Ramos (cell line): Measurements from ENCODE around the gene KIF13A.
"Not testable (repeated sequence)": the region's sequence is repeated elsewhere in the genome, so short reads cannot be mapped to it uniquely, and the experiment has no call there.

Source experiments
- in situ Hi-C: fragments of 300-500 bp; cut with MboI; formaldehyde crosslinking; loops from one replicate; pipeline ENCODE4 v1.14.3; 2022; ENCODE audit warnings: low sequenced_read_pairs; ENCODE audit not compliant: unreplicated experiment

The KIF13A gene

GRCh38 chr6:17878734-17879133 is 108.7 kb downstream of the KIF13A start:
- in situ Hi-C loops, result no loop called here

DNA sequence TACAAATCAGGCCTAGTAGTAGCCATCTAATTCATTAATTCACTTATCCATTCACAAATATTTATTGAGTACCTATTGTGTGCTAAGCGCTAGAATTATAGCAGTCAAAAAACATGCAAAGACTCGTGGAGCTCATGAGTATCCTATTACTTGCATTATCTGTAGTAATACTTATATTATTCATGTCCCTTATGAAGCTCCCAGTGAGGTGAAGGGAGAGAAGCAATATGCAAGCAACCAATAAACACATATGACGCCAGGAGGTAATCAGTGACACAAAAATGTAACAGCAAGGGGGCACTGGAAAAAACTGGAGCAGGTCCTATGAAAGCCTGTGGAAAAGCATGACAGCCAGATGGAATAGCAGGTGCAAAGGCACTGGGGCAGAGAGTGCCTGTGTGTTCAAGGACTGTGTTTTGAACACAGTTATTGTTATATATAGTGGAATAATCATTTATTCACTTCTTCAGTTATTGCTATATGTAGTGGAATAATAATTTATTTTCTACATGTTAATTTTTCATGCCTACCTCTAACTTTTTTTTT is 109.5 kb downstream of the KIF13A start:
- in situ Hi-C loops, result no loop called here

DNA sequence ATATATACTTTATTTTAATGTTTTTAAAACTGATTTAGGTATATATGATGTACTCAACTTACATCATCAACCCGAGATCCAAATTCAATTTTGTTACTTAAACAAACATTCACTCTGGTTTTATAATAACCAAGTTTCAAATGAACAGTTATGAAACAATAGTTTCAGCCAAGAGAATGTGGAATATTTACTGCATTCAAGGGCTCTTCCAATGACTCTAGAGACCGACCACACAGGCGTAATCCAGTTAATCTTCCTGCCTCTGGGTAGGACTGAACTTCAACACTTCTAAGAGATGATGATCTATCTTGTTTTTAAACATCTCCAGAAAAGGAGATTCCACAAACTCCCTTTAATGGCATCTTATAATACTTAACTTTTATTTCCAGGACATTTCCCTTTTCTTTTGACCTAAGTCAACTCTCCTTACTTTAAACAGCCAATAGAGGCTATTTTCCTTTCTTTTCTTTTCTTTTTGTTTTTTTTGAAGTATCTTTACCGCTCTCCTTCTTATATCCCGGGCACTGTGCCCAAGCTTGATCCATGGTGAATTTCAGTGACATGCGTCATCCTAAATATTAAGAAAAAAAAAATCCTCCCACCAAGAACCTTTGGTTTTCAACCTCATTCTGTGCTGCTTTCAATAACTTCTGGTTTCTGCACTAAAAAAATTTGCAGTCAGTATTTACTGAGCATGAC is 110.1 kb downstream of the KIF13A start:
- in situ Hi-C loops, result no loop called here

- in situ Hi-C loops, result no loop called here
Observed at GRCh38 chr6:17874753-17875152, 112.7 kb downstream of the KIF13A start.

DNA sequence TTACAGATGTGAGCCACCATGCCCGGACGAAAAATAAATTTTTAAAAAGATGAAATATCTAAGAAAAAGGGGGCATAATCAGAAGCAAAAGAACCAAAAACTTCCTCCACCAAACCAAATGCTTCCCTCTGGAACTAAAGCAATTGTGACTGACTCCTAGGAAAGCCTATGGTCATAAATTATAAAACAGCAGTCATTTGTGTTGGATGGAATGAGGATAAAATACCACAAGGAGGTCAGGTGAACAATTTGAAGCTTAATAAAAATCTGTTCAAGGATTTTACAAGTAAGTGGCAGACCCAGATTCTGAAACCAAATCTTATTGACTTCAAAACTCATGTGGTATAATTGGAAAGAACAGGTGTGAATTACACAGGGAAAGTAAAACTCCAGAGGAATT is 114.5 kb downstream of the KIF13A start:
- in situ Hi-C loops, result no loop called here

DNA sequence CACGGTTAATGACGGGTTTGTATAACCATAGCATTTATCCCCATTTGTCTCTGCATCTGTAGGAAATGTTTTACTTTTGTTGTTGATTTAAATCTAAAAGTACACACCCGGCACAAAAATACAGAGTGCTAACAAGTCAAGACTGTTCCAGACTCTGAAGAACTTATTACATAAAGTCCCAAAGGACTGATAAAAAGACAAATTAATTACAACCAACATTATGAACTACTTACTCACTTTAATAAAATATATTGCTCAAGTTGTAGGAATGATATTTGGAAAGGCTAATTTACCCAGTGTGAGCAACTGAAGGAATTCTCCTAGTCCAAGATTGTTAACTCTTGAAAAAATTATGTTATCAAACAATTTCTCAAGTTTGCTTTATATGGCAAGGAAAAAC is 115.6 kb downstream of the KIF13A start:
- in situ Hi-C loops, result no loop called here

- in situ Hi-C loops, result no loop called here
Observed at GRCh38 chr6:17871189-17871519, 116.3 kb downstream of the KIF13A start.

DNA sequence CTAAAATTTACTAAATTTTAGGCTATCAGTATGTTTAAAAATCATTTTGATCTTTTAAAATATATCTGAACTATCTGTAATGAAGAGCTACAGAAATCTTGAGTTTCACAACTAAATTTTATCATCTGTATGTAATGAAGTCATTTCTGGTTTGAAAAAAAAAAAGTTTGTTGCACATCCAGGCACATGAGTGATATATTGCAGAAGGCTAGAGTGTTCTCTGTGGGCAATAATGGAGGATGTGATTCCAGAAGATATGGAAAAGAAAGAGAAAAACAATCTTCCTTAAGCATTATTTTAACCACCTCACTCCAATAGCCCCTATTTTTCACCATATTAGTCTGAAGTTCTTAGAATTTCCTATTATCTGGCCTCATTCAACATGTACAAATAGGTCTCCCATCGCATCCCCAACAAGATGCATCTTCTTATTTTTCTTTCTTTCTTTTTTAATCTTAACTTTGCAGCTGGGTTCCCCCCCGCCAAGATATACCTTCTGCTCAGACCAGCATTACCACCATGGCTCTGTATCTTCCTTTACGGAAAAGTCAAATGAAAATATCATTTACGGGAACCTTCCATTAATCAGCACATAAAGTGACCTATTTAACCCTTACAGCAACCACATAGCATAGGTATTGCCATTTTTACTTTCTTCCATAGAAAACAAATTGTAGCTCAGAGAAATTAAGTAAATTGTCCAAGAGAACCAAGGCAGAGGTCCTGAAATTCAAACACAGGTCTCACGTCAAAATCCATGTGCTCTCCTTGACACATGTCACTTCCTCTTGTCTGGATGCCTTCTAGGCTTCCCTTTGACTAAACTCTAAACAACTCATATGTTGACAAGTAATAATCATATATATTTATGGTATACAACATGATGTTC is 116.9 kb downstream of the KIF13A start:
- in situ Hi-C loops, result no loop called here

GRCh38 chr6:17869753-17870050 is 117.7 kb downstream of the KIF13A start:
- in situ Hi-C loops, result no loop called here

DNA sequence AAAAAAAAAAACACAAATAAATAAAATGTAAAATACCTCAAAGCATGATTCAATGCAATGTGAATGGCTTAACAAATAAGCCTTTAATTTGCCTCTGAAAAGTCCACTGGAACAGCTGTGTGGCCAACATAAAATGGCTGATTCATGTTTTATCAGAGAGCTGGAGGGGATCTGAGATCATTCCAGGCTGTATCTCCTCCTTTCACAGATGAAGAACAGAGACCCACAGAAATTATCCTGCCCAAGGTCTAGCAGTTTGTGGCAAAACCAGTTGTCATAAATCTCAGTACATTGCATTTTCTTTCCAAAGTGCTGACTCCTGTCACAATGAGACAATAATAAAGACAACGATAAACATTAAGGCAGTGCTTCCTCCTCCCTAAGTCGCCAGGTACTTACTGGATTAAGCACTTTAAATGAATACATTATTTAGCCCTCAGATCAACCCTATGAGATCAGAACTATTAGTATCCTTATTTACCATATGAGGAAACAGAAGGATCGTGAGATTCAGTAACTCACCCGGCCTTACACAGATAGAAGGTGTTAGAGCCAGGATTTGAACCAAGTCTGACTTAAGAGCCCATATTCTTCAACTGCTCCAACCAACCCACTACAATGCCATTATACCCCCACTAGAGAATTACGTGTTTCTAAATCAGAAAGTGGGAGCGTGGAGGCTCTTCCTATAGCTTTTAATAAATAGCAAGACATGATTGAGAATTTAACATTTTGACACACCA is 118.3 kb downstream of the KIF13A start:
- in situ Hi-C loops, result no loop called here

DNA sequence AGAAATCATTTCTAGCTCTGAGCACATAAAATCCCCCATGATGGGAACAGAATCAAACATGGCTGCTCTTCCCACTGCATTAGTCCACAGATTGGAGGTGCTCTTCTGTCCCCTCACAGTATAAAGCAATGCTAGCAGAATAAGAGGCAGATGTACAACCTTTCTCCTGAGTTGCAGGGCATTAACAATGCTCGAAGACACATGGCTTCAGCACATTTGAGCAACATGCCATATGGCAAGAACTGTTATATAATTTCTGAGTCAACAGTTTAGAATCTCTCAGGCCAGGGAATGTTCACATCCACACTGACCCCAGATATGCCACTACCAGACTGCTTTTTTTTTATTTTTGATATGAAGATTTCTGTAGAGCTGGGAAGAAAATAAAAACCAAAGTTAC is 119.6 kb downstream of the KIF13A start:
- in situ Hi-C loops, result no loop called here

- in situ Hi-C loops, result no loop called here
Observed at GRCh38 chr6:17866876-17867444, 120.5 kb downstream of the KIF13A start.

GRCh38 chr6:17865798-17866725 is 121.4 kb downstream of the KIF13A start:
- in situ Hi-C loops, result no loop called here

- in situ Hi-C loops, result no loop called here
Observed at GRCh38 chr6:17865243-17865642, 122.2 kb downstream of the KIF13A start.

DNA sequence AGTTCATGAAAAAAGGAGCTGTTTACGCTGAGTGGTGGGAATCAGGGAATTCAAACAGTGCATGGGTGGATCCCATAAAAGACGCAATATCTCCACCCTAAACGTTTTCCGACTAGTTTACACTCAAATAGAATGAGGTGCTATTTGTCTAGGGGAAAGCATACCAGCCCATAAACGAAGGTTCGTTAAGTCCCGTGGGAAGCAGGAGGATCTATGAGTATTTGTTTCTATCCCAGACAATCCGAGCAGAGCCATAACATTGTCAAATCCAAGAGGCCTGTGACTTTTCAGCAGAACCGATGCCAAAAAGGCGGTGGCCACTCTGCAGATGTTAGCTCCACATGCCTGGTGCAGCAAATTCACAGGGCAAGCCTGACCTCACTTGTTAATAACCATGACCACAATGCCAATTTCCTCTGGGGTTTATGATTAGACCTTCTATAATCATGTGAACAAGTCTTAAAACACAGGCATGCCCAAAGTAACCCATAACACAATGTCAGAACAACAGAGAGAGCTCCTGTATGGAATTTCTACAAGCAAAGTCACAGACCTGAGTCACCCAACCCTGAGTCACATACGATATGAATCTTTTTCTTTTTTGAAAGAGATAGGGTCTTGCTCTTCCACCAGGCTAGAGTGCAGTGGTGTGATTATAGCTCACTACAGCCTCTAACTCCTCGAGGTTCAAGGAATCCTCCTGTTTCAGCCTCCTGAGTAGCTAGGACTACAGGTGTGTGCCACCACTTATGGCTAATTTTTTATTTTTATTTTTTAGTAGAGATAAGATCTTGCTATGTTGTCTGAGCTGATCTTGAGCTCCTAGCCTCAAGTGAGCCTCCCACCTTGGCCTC is 123.3 kb downstream of the KIF13A start:
- in situ Hi-C loops, result no loop called here

GRCh38 chr6:17861361-17861760 is 126.1 kb downstream of the KIF13A start:
- in situ Hi-C loops, result no loop called here

GRCh38 chr6:17859846-17860245 is 127.6 kb downstream of the KIF13A start:
- in situ Hi-C loops, result no loop called here

DNA sequence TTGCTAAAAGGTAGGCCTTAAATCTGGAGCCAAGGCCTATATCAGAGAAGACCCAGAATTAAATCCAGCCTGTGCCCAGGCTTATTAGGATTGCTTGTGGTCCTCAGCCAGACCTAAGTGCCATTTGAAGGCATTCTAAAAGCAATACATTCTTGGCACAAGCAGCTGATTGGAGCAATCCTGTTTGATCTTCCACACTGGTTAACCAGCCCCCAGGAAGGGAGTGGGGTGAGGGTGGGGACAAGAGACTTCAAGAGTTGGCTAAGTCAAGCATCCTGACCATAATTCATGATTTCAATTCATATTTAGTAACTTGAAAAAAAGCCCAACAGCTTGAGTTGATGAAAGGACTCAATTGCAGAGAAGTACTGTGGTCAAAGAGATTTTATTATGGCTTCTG is 128.9 kb downstream of the KIF13A start:
- in situ Hi-C loops, result no loop called here

GRCh38 chr6:17857188-17857587 is 130.2 kb downstream of the KIF13A start:
- in situ Hi-C loops, result not testable (repeated sequence)
